Loucy (cell line): ENCODE measurements around the gene CSRP1.

ENCODE experiments used
- H2AFZ ChIP-seq: fragments of 200-600 bp; sonication (generic); 2 replicates; pipeline ENCODE4 v1.6.0; 2016; ENCODE audit warnings: antibody characterized with exemption, mild to moderate bottlenecking, low read length, moderate library complexity
- H3F3A ChIP-seq: fragments of 200-600 bp; 2 replicates; pipeline ENCODE4 v1.6.0; 2016; ENCODE audit warnings: antibody characterized with exemption, low read depth, mild to moderate bottlenecking
- H3K27me3 ChIP-seq: fragments of 200-600 bp; sonication (generic); 2 replicates; pipeline ENCODE4 v1.6.1; 2014; ENCODE audit warnings: low read length, mild to moderate bottlenecking; ENCODE audit not compliant: insufficient read depth, poor library complexity, severe bottlenecking
- H3K36me3 ChIP-seq: fragments of 200-600 bp; sonication (generic); 2 replicates; pipeline ENCODE4 v1.6.1; 2016; ENCODE audit warnings: low read length; ENCODE audit not compliant: insufficient read depth
- H3K4me1 ChIP-seq: fragments of 200-600 bp; sonication (generic); 2 replicates; pipeline ENCODE4 v1.5.1; 2014; ENCODE audit warnings: low read length, mild to moderate bottlenecking; ENCODE audit not compliant: insufficient read depth, poor library complexity, severe bottlenecking
- H3K4me2 ChIP-seq: fragments of 200-600 bp; sonication (generic); 2 replicates; pipeline ENCODE4 v1.6.0; 2014; ENCODE audit warnings: antibody characterized with exemption, low read length, low read depth, mild to moderate bottlenecking; ENCODE audit not compliant: poor library complexity, severe bottlenecking
- H3K4me3 ChIP-seq: fragments of 200-600 bp; sonication (generic); 2 replicates; pipeline ENCODE4 v1.5.1; 2014; ENCODE audit warnings: low read length, mild to moderate bottlenecking, mixed read lengths; ENCODE audit not compliant: poor library complexity, severe bottlenecking
- H3K79me2 ChIP-seq: fragments of 200-600 bp; sonication (generic); 2 replicates; pipeline ENCODE4 v1.6.1; 2014; ENCODE audit warnings: low read length; ENCODE audit not compliant: insufficient read depth
- H3K9ac ChIP-seq: fragments of 200-600 bp; sonication (generic); 2 replicates; pipeline ENCODE4 v1.6.0; 2014; ENCODE audit warnings: mild to moderate bottlenecking, low read depth, low read length, moderate library complexity; ENCODE audit not compliant: poor library complexity, severe bottlenecking
- H3K9me2 ChIP-seq: fragments of 200-600 bp; sonication (generic); replicated peaks from 2 replicates; pipeline ENCODE4 v1.6.1; 2016; ENCODE audit warnings: low read depth, low read length, mixed read lengths
- H3K9me3 ChIP-seq: fragments of 200-600 bp; sonication (generic); 2 replicates; pipeline ENCODE4 v1.6.1; 2014; ENCODE audit warnings: mild to moderate bottlenecking, antibody characterized with exemption, low read length, low read depth; ENCODE audit not compliant: insufficient read depth
- H4K20me1 ChIP-seq: fragments of 200-600 bp; sonication (generic); 2 replicates; pipeline ENCODE4 v1.6.0; 2014; ENCODE audit warnings: antibody characterized with exemption, low read length, mild to moderate bottlenecking; ENCODE audit not compliant: insufficient read depth, poor library complexity, severe bottlenecking
- EZH2phosphoT487 ChIP-seq: fragments of 200-600 bp; IDR thresholded peaks from 2 replicates; pipeline ENCODE4 v1.6.1; 2018; ENCODE audit warnings: antibody characterized with exemption, mild to moderate bottlenecking, moderate library complexity, borderline replicate concordance
- TF ChIP-seq, protein P1 (sequence below): fragments of 200-600 bp; sonication (generic); conservative IDR thresholded peaks from 2 replicates; pipeline ENCODE4 v1.5.1; 2014; ENCODE audit warnings: mild to moderate bottlenecking, antibody characterized with exemption, low read length

The CSRP1 gene

GRCh38 chr1:201460814-201461644, 45.9 kb downstream of the CSRP1 start:
- Histone ChIP-seq H3K79me2 (no peaks in the 10 kb centered on the region), H3K9me3 (no peaks in the 10 kb centered on the region), H3F3A (no peaks in the 10 kb centered on the region), H3K27me3 (no peaks in the 10 kb centered on the region), H2AFZ (no peak overlapping the region), H3K4me2 (no peak overlapping the region), H3K36me3 (no peaks in the 10 kb centered on the region), H3K9me2 (no peaks in the 10 kb centered on the region), H4K20me1 (no peaks in the 10 kb centered on the region), H3K4me1 (no peaks in the 10 kb centered on the region), H3K4me3 (no peak overlapping the region), H3K9ac (no peak overlapping the region)
- TF ChIP-seq, protein P1, sequence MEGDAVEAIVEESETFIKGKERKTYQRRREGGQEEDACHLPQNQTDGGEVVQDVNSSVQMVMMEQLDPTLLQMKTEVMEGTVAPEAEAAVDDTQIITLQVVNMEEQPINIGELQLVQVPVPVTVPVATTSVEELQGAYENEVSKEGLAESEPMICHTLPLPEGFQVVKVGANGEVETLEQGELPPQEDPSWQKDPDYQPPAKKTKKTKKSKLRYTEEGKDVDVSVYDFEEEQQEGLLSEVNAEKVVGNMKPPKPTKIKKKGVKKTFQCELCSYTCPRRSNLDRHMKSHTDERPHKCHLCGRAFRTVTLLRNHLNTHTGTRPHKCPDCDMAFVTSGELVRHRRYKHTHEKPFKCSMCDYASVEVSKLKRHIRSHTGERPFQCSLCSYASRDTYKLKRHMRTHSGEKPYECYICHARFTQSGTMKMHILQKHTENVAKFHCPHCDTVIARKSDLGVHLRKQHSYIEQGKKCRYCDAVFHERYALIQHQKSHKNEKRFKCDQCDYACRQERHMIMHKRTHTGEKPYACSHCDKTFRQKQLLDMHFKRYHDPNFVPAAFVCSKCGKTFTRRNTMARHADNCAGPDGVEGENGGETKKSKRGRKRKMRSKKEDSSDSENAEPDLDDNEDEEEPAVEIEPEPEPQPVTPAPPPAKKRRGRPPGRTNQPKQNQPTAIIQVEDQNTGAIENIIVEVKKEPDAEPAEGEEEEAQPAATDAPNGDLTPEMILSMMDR, result no peak
- no peak for TF ChIP-seq EZH2phosphoT487

DNA sequence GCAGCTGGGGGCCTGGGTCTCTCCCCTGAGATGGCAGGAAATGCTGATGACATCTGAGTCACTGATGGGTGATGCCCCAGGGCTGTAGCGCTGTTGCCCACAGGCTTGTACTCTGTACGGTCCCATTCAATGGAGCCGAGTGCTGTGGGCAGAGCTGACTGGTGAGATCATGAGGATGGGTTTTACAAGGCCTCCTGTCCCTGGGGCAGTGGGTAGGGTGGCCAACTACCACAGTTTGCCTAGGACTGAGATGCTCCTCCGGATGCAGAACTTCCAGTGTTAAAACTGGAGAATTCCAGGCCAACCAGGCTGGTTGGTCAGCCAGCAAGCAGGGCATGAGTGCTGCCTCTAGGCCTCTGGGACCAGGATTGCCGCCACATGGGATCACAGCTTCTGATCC, 47.1 kb downstream of the CSRP1 start:
- H3K27me3 ChIP-seq, result no peaks in the 10 kb centered on the region
- H3K4me3 ChIP-seq, result no peak overlapping the region
- no peaks in the 10 kb centered on the region for H4K20me1 ChIP-seq
- peaks cover under 1% of the 10 kb centered on the region for H3K4me1 ChIP-seq
- no peak overlapping the region for H2AFZ ChIP-seq
- H3K9me3 ChIP-seq, result no peaks in the 10 kb centered on the region
- no peaks in the 10 kb centered on the region for H3K36me3 ChIP-seq
- TF ChIP-seq EZH2phosphoT487, result no peak
- TF ChIP-seq, protein P1, result no peak
- no peak overlapping the region for H3K9ac ChIP-seq
- H3K4me2 ChIP-seq, result no peak overlapping the region
- H3K79me2 ChIP-seq, result no peaks in the 10 kb centered on the region
- H3F3A ChIP-seq, result no peaks in the 10 kb centered on the region
- H3K9me2 ChIP-seq, result no peaks in the 10 kb centered on the region

DNA sequence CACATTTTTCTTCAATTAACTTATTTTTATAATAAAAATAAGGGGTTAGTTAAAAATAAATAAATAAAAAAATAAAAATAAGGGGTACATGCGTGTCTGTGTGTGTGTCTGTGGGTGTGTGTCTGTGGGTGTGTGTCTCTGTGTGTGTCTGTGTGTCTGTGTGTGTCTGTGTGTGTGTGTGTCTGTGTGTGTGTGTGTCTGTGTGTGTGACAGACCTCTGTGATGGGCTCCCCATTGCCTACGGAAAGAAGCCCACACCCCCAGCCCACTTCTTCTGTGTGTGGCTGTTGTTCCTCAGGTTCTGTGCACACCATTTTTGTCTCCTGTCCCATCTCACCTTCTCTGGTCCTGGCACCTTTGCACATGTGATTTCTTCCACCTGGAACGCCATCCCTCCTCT, 47.9 kb downstream of the CSRP1 start:
- Histone ChIP-seq H3K4me3 (no peak overlapping the region), H3K36me3 (no peaks in the 10 kb centered on the region), H4K20me1 (no peaks in the 10 kb centered on the region), H3K9me2 (no peaks in the 10 kb centered on the region), H3K79me2 (no peaks in the 10 kb centered on the region), H3K27me3 (no peaks in the 10 kb centered on the region), H2AFZ (no peak overlapping the region), H3K9me3 (no peaks in the 10 kb centered on the region), H3F3A (no peaks in the 10 kb centered on the region), H3K9ac (no peak overlapping the region), H3K4me2 (no peak overlapping the region), H3K4me1 (peaks cover 8% of the 10 kb centered on the region)
- TF ChIP-seq EZH2phosphoT487, result no peak
- TF ChIP-seq, protein P1, result no peak
